Kidney (tissue), 14 donors: Measurements from ENCODE around the gene HSD3B7. TPM values are rescaled to one million over a fixed set of nuclear protein-coding genes. Genes with fewer than 3 reads are reported as not detected.

Experiments used
- DNase-seq, 5 donors: peaks; one replicate each; pipeline ENCODE4 v3.0.0-alpha.2; 2013 to 2020
- FAIRE-seq: peaks from 2 replicates; lab custom pipeline; 2012; peaks lifted over from hg19 to GRCh38; lab: Jason Lieb, UNC
- H3K27ac ChIP-seq, 2 donors: one replicate each; pipeline ENCODE4 v1.7.0; 2013; ENCODE audit warnings: low read depth in 2 of 2, low read length in 2 of 2, inconsistent platforms in 1 of 2
- H3K27me3 ChIP-seq: one replicate; pipeline ENCODE4 v1.7.1; 2013; ENCODE audit warnings: low read length, inconsistent platforms; ENCODE audit not compliant: control insufficient read depth, insufficient read depth
- H3K36me3 ChIP-seq, 3 donors: one replicate each; pipeline versions ENCODE4 v1.7.0 to v1.7.1; 2013; ENCODE audit warnings: low read length in 3 of 3, control low read depth in 1 of 3, inconsistent platforms in 1 of 3; ENCODE audit not compliant: insufficient read depth in 3 of 3, control insufficient read depth in 2 of 3
- H3K4me1 ChIP-seq, 3 donors: one replicate each; pipeline versions ENCODE4 v1.7.0 to v1.7.1; 2013; ENCODE audit warnings: low read length in 3 of 3, inconsistent platforms in 1 of 3, low read depth in 1 of 3; ENCODE audit not compliant: control insufficient read depth in 2 of 3, insufficient read depth in 2 of 3
- H3K4me3 ChIP-seq, 3 donors: one replicate each; pipeline versions ENCODE4 v1.7.0 to v1.8.1; 2013; ENCODE audit warnings: low read length in 3 of 3, control low read depth in 1 of 3, inconsistent platforms in 1 of 3
- H3K9ac ChIP-seq, 3 donors: one replicate each; pipeline versions ENCODE4 v1.7.0 to v1.7.1; 2013; ENCODE audit warnings: low read length in 3 of 3, control low read depth in 1 of 3, inconsistent platforms in 1 of 3
- H3K9me3 ChIP-seq, 3 donors: one replicate each; pipeline versions ENCODE4 v1.7.0 to v1.7.1; 2013; ENCODE audit warnings: low read length in 3 of 3, control low read depth in 1 of 3, inconsistent platforms in 1 of 3; ENCODE audit not compliant: control insufficient read depth in 2 of 3, insufficient read depth in 1 of 3
- intact Hi-C: fragments of 100-400 bp; cut with DNase I; formaldehyde crosslinking; loops from one replicate; pipeline ENCODE4 v1.11.1; 2022
- polyA plus RNA-seq: library from polyadenylated mRNA; stranded (reverse); fragments of 350-450 nt; fragmentation: Illumina TruSeq; extraction: RNeasy Lipid Tissue Mini Kit (QIAGEN cat#74804); gene quantifications from one replicate; pipeline ENCODE4 v1.2.3, GENCODE V29; 2014; ENCODE audit warnings: low read depth, low replicate concordance; ENCODE audit not compliant: insufficient read depth
- total RNA-seq: library from RNA; stranded (reverse); fragmentation: NEBNext Ultra II Directional; extraction: Animal tissue kit (Norgen Biotek cat#: 25700); gene quantifications from one replicate; pipeline ENCODE4 v1.2.1, GENCODE V29; 2021
- TF ChIP-seq, protein P1 (sequence below): IDR thresholded peaks from 3 replicates; pipeline ENCODE4 v1.5.1; 2012; ENCODE audit warnings: mild to moderate bottlenecking, moderate library complexity, borderline replicate concordance; ENCODE audit not compliant: insufficient read depth; ENCODE audit errors: extremely low read depth
- donor health status: control.
- donor health status: control.
- donor health status: control.
- donor health status: control.
- donor health status: control.
- donor health status: DM: yes; HTN: yes; CAD: no.
- donor health status: Normal renal cell carcinoma (clear cell type).

HSD3B7 gene
- total and polyA plus RNA-seq, 2 donors from 2014 or later = 24.4 to 40.5 TPM

DNA sequence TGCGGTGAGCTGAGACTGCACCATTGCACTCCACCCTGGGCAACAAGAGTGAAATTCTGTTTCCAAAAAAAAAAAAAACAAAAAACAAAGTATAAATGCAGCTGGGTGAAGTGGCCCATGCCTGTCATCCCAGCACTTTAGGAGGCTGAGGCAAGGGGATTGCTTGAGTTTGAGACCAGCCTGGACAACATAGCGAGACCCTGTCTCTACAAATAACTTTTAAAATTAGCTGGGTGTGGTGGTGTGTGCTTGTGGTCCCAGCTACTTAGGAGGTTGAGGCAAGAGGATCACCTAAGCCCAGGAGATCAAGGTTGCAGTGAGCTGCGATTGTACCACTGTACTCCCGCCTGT, 38.2 kb downstream of the HSD3B7 start:
- H3K27ac ChIP-seq = no peak overlapping the region
- H3K27me3 ChIP-seq = no peaks in the 10 kb centered on the region
- H3K36me3 ChIP-seq = no peaks in the 10 kb centered on the region
- TF ChIP-seq, protein P1, sequence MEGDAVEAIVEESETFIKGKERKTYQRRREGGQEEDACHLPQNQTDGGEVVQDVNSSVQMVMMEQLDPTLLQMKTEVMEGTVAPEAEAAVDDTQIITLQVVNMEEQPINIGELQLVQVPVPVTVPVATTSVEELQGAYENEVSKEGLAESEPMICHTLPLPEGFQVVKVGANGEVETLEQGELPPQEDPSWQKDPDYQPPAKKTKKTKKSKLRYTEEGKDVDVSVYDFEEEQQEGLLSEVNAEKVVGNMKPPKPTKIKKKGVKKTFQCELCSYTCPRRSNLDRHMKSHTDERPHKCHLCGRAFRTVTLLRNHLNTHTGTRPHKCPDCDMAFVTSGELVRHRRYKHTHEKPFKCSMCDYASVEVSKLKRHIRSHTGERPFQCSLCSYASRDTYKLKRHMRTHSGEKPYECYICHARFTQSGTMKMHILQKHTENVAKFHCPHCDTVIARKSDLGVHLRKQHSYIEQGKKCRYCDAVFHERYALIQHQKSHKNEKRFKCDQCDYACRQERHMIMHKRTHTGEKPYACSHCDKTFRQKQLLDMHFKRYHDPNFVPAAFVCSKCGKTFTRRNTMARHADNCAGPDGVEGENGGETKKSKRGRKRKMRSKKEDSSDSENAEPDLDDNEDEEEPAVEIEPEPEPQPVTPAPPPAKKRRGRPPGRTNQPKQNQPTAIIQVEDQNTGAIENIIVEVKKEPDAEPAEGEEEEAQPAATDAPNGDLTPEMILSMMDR = no peak
- FAIRE-seq = no peak
- no peak overlapping the region for H3K9ac ChIP-seq
- no peaks in the 10 kb centered on the region for H3K9me3 ChIP-seq
- H3K4me1 ChIP-seq = no peaks in the 10 kb centered on the region
- H3K4me3 ChIP-seq = no peak overlapping the region
- no peak for DNase-seq
- intact Hi-C loops = no loop called here

GRCh38 chr16:31023627-31024226, 38.7 kb downstream of the HSD3B7 start:
- no peak for FAIRE-seq
- Histone ChIP-seq H3K36me3 (no peaks in the 10 kb centered on the region), H3K4me1 (no peaks in the 10 kb centered on the region), H3K27ac (no peak overlapping the region), H3K9me3 (no peaks in the 10 kb centered on the region), H3K4me3 (no peak overlapping the region), H3K9ac (no peak overlapping the region), H3K27me3 (no peaks in the 10 kb centered on the region)
- intact Hi-C loops = no loop called here
- TF ChIP-seq, protein P1 = no peak
- DNase-seq = no peak

GRCh38 chr16:31025339-31025738, 40.3 kb downstream of the HSD3B7 start:
- Histone ChIP-seq H3K4me3 (no peak overlapping the region), H3K27me3 (no peaks in the 10 kb centered on the region), H3K36me3 (no peaks in the 10 kb centered on the region), H3K9me3 (no peaks in the 10 kb centered on the region), H3K4me1 (no peaks in the 10 kb centered on the region), H3K9ac (no peak overlapping the region), H3K27ac (no peak overlapping the region)
- intact Hi-C loops = no loop called here
- DNase-seq (no peak), FAIRE-seq (no peak)
- TF ChIP-seq, protein P1 = no peak

GRCh38 chr16:31029272-31029671, 44.3 kb downstream of the HSD3B7 start:
- no peak for DNase-seq
- no peak for FAIRE-seq
- H3K9ac ChIP-seq = no peak overlapping the region

More at GRCh38 chr16:31029272-31029671, 44.3 kb downstream of the HSD3B7 start:
- Histone ChIP-seq H3K27ac (no peak overlapping the region), H3K9me3 (no peaks in the 10 kb centered on the region), H3K4me1 (peaks cover 0 to 9% (median 1%) of the 10 kb centered on the region in 3 donors), H3K4me3 (no peak overlapping the region), H3K36me3 (no peaks in the 10 kb centered on the region), H3K27me3 (no peaks in the 10 kb centered on the region)
- intact Hi-C loops = no loop called here
- TF ChIP-seq, protein P1 = no peak
